Esophagus (tissue), 2 donors: Measurements from ENCODE around the gene TAF6. TPM values are rescaled to one million over a fixed set of nuclear protein-coding genes. Genes with fewer than 3 reads are reported as not detected.
"Not testable (repeated sequence)": the region's sequence is repeated elsewhere in the genome, so short reads cannot be mapped to it uniquely, and the experiment has no call there.

ENCODE experiments used
- H3K27ac ChIP-seq, 2 donors: one replicate each; pipeline ENCODE4 v1.5.1; 2013; ENCODE audit warnings: low read depth in 2 of 2, mild to moderate bottlenecking in 2 of 2, inconsistent platforms in 1 of 2, low read length in 1 of 2, moderate library complexity in 1 of 2
- H3K27me3 ChIP-seq, 2 donors: one replicate each; pipeline ENCODE4 v1.6.1; 2013; ENCODE audit warnings: low read length in 2 of 2, control low read depth in 1 of 2, mild to moderate bottlenecking in 1 of 2; ENCODE audit not compliant: insufficient read depth in 2 of 2, control insufficient read depth in 1 of 2
- H3K36me3 ChIP-seq, 2 donors: one replicate each; pipeline ENCODE4 v1.6.1; 2013; ENCODE audit warnings: low read length in 1 of 2; ENCODE audit not compliant: control insufficient read depth in 2 of 2, insufficient read depth in 2 of 2
- H3K4me1 ChIP-seq, 2 donors: one replicate each; pipeline ENCODE4 v1.6.1; 2013; ENCODE audit warnings: low read length in 1 of 2; ENCODE audit not compliant: control insufficient read depth in 2 of 2, insufficient read depth in 2 of 2
- H3K4me3 ChIP-seq, 2 donors: one replicate each; pipeline ENCODE4 v1.5.1; 2013; ENCODE audit warnings: low read length in 2 of 2, mild to moderate bottlenecking in 2 of 2, low read depth in 1 of 2, moderate library complexity in 1 of 2
- H3K9me3 ChIP-seq, 2 donors: one replicate each; pipeline ENCODE4 v1.6.1; 2013; ENCODE audit warnings: mild to moderate bottlenecking in 2 of 2, low read depth in 1 of 2, low read length in 1 of 2, moderate library complexity in 1 of 2; ENCODE audit not compliant: control insufficient read depth in 2 of 2, insufficient read depth in 1 of 2
- WGBS, 2 donors: extraction: QIAGEN DNeasy Blood & Tissue Kit; methylation state at CpG; one replicate each; pipeline ENCODE4 v1.1.7; 2013; 5-methylcytosine and 5-hydroxymethylcytosine counted together
- polyA plus RNA-seq, 2 donors: library from polyadenylated mRNA; stranded (reverse); fragments of 200-250 nt; gene quantifications; one replicate each; pipeline ENCODE4 v1.2.3, GENCODE V29; 2013
- donor health status: healthy with polysubstance abuse.
- donor health status: Bipolar disorder and iron deficiency.

TAF6 gene
- polyA plus RNA-seq, 2 donors, result 23.3 to 29.6 TPM

DNA sequence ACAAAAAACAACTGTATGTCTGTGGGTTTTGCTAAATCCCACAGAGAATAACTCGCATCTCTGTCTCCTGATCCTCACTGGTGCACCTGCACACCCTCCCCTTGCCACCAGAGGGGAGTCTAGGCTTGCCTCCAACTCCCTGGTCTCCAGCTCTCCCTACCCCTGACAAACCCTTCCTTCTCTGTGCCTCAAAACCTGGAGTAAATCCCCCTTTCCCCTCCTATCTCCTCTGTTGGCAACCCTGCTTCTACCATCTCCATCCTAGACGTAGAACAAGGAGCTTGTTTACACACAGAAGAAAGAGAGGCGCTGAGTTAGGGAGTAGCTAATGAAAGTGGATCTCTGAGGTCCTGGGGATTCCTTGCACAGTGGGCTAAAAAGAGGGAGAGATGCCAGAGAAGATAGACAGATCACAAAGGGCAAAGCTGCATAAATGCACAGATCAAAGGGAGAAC is 13.6 kb upstream of the TAF6 start:
- peaks cover 0 to 4% of the 10 kb centered on the region in 2 donors for H3K4me1 ChIP-seq
- no peaks in the 10 kb centered on the region for H3K27me3 ChIP-seq
- no peak overlapping the region for H3K27ac ChIP-seq
- WGBS, 2 donors, result 29 to 32% methylated on average over 3 of the region's 3 CpGs
- H3K36me3 ChIP-seq, result no peaks in the 10 kb centered on the region
- no peaks in the 10 kb centered on the region for H3K9me3 ChIP-seq
- H3K4me3 ChIP-seq, result no peak overlapping the region

GRCh38 chr7:100132126-100132525 is 13.0 kb upstream of the TAF6 start:
- Histone ChIP-seq H3K27me3 (no peaks in the 10 kb centered on the region), H3K4me1 (peaks cover 2 to 4% of the 10 kb centered on the region in 2 donors), H3K9me3 (no peaks in the 10 kb centered on the region), H3K4me3 (no peak overlapping the region), H3K36me3 (no peaks in the 10 kb centered on the region), H3K27ac (peak overlapping the region in 1 of 2 donors; percentile 47)
- 42 to 43% methylated on average over 7 of the region's 7 CpGs for WGBS, 2 donors

GRCh38 chr7:100130608-100131453 is 11.7 kb upstream of the TAF6 start:
- no peaks in the 10 kb centered on the region for H3K36me3 ChIP-seq
- no peaks in the 10 kb centered on the region for H3K27me3 ChIP-seq
- H3K4me1 ChIP-seq, result peaks cover 3 to 4% of the 10 kb centered on the region in 2 donors
- H3K27ac ChIP-seq, result peak overlapping the region; percentile 50 to 91
- peak overlapping the region; percentile 22 to 30 for H3K4me3 ChIP-seq
- WGBS, 2 donors, result 9% methylated on average over 24 of the region's 24 CpGs
- H3K9me3 ChIP-seq, result no peaks in the 10 kb centered on the region

DNA sequence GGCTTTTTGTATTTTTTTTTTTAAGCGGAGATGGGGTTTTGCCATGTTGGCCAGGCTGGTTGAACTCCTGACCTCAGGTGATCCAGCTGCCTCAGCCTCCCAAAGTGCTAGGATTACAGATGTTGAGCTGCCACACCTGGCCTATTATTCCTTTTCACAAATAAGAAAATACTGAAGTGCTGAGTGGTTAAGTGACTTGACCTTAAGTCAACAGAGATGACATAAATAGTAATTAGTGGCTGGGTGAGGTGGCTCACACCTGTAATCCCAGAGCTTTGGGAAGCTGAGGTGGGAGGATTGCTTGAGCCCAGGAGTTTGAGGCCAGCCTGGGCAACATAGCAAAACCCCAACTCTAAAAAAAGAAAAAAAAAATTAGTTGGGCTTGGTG is 11.1 kb upstream of the TAF6 start:
- WGBS, 2 donors, result 49 to 80% methylated on average over 1 of the region's 1 CpG
- not testable (repeated sequence) for H3K4me3 ChIP-seq, H3K36me3 ChIP-seq, H3K9me3 ChIP-seq, H3K27me3 ChIP-seq, H3K4me1 ChIP-seq
- H3K27ac ChIP-seq, result peak overlapping the region; percentile 50 to 91

- peaks cover 4 to 5% of the 10 kb centered on the region in 2 donors for H3K4me1 ChIP-seq
- 61 to 68% methylated on average over 1 of the region's 1 CpG for WGBS, 2 donors
These were observed 9.4 kb upstream of the TAF6 start for GRCh38 chr7:100128637-100128963.

DNA sequence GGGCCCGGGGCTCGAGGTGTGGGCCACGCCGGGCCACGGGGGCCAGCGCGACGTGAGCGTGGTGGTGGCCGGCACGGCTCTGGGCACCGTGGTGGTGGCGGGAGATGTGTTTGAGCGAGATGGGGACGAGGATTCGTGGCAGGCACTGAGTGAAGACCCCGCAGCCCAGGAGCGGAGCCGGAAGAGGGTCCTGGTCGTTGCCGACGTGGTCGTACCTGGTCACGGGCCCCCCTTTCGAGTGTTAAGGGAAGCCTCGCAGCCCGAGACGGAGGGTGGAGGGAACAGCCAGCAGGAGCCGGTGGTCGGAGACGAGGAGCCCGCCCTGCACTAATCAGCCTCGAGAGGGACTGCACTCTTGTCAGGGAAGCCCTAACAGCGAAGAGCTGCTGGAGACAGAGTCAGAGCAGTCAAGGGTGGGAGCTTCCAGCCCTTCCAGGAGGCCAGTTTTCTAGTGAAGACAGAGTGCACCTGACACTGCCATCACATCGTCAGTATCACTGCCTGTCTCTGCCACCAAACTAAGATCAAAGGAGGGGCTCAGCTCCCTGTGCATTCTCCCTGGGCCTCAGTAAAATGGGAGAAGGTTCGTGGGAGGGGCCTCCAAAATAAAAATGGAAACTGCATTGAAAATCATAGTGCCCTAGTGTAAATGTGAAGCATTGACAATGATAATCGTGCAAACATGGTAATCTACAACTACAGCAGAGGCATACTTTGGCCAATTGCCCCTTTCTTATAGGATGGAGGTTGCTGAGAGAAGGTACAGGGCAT is 8.9 kb upstream of the TAF6 start:
- Histone ChIP-seq H3K4me1 (peaks cover 4 to 5% of the 10 kb centered on the region in 2 donors), H3K27me3 (no peaks in the 10 kb centered on the region), H3K4me3 (peak overlapping the region; percentile 76 to 81), H3K9me3 (no peaks in the 10 kb centered on the region), H3K27ac (peak overlapping the region; percentile 95 to 98), H3K36me3 (no peaks in the 10 kb centered on the region)
- 3% methylated on average over 37 of the region's 37 CpGs for WGBS, 2 donors

More at GRCh38 chr7:100128637-100128963, 9.4 kb upstream of the TAF6 start:
- Histone ChIP-seq H3K27me3 (no peaks in the 10 kb centered on the region), H3K9me3 (no peaks in the 10 kb centered on the region), H3K36me3 (no peaks in the 10 kb centered on the region), H3K27ac (peak overlapping the region in 1 of 2 donors; percentile 95), H3K4me3 (peak overlapping the region in 1 of 2 donors; percentile 81)

DNA sequence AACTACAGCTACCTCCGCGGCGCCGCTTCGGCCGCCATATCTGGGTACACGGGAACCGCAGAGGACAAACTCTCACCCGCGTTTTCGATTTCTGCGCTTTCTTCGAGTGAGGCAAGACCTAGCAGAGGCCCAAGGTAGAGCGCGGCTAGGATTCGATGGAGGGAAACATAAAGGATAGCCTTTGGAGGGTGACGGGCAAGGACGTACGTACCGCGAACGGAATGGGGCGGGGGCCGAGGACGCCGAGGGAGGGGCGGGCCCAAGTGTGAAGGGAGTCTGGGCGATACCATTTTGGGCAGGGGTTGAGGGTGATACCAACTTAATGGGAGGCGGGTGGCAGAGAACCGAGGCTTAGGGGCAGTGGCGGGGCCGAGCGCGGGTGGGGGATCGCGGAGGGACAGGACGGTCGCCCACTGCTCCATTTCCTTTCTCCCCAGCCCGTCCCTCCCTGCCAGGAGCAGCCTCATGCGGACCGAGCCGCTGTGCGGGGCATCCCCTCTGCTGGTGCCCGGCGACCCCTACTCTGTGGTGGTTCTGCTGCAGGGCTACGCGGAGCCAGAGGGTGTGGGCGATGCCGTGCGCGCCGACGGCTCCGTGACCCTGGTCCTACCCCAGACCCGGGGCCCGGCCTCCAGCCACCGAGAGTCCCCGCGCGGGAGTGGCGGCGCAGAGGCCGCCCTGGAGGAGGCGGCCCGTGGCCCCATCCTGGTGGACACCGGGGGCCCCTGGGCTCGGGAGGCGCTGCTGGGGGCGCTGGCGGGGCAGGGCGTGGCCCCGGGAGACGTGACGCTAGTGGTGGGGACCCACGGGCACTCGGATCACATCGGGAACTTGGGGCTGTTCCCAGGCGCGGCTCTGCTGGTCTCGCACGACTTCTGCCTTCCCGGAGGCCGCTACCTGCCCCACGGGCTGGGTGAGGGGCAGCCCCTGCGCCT is 8.0 kb upstream of the TAF6 start, which contains the start of gene MBLAC1:
Gene MBLAC1, plus strand, starts transcription at position 37 of the 935 bp plus-strand sequence. Its CDS starts 429 bp downstream, at position 466.
- WGBS, 2 donors, result 0 to 1% methylated on average over 66 to 85 of the region's 85 CpGs
- Histone ChIP-seq H3K4me1 (peaks cover 4 to 5% of the 10 kb centered on the region in 2 donors), H3K27me3 (no peaks in the 10 kb centered on the region), H3K27ac (peak within 1 kb of the TSS; percentile 95 to 98), H3K4me3 (peak within 1 kb of the TSS; percentile 76 to 81), H3K9me3 (no peaks in the 10 kb centered on the region), H3K36me3 (no peaks in the 10 kb centered on the region)

DNA sequence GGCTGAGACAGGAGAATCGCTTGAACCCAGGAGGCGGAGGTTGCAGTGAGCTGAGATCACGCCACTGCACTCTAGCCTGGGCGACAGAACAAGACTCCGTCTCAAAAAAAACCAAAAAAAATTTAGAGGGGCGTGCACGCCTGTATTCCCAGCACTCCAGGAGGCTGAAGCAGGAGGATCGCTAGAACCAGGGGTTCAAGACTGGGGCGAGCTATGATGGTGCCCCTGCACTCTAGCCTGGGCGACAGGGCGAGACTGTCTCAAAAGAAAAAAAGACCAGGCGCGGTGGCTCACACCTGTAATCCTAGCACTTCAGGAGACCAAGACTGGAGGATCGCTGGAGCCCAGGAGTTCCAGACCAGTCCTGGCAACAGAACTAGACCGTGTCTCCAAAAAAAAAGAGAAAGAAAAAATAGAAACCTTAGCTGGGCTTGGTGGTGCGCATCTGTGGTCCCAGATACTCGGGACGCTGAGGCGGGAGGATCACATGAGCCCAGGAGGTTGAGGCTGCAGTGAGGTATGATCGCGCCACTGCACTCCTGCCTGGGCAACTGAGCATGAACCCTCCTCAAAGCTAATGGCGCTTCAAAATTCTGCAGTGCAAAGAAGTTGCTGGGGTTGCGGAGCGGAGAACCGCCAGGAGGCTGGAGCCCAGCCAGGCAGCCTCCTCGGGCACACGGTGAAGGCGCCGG is 7.2 kb upstream of the TAF6 start:
- no peaks in the 10 kb centered on the region for H3K9me3 ChIP-seq
- peaks cover 4 to 5% of the 10 kb centered on the region in 2 donors for H3K4me1 ChIP-seq
- 7 to 9% methylated on average over 29 of the region's 29 CpGs for WGBS, 2 donors
- H3K4me3 ChIP-seq, result peak overlapping the region; percentile 76 to 81
- no peaks in the 10 kb centered on the region for H3K27me3 ChIP-seq
- no peaks in the 10 kb centered on the region for H3K36me3 ChIP-seq
- peak overlapping the region; percentile 95 to 98 for H3K27ac ChIP-seq
